Heart right ventricle (tissue), 16 donors: ENCODE results near the gene RBBP6. TPM values are rescaled to one million over a fixed set of nuclear protein-coding genes. Genes with fewer than 3 reads are reported as not detected.

Experiments used
- ATAC-seq, 8 donors: fragments of 200-7000 bp; cut with Tn5 transposase; one replicate each; pipeline ENCODE4 v1.9.1; 2020; ENCODE audit warnings: mild to moderate bottlenecking in 8 of 8, moderate library complexity in 8 of 8, moderate number of reproducible peaks in 1 of 8
- DNase-seq, 2 donors: peaks; one replicate each; pipeline ENCODE4 v3.0.0-alpha.2; 2020
- H3K27ac ChIP-seq, 10 donors: fragments of 200-600 bp; sonication (generic) in 2 of 10; one replicate each; pipeline versions ENCODE4 v1.5.0 to v1.8.0; 2020 to 2022; ENCODE audit warnings: mild to moderate bottlenecking in 3 of 10
- H3K27me3 ChIP-seq, 7 donors: fragments of 200-600 bp; one replicate each; pipeline ENCODE4 v1.8.0; 2021 to 2022; ENCODE audit warnings: mild to moderate bottlenecking in 2 of 7
- H3K36me3 ChIP-seq, 9 donors: fragments of 200-600 bp; sonication (generic) in 1 of 9; one replicate each; pipeline versions ENCODE4 v1.5.0 to v1.8.0; 2020 to 2022; ENCODE audit warnings: mild to moderate bottlenecking in 2 of 9
- H3K4me1 ChIP-seq, 9 donors: fragments of 200-600 bp; sonication (generic) in 1 of 9; one replicate each; pipeline versions ENCODE4 v1.5.0 to v1.8.0; 2020 to 2022; ENCODE audit warnings: mild to moderate bottlenecking in 4 of 9
- H3K4me3 ChIP-seq, 10 donors: fragments of 200-600 bp; sonication (generic) in 2 of 10; one replicate each; pipeline versions ENCODE4 v1.5.0 to v1.8.0; 2020 to 2022; ENCODE audit warnings: mild to moderate bottlenecking in 7 of 10, moderate library complexity in 2 of 10
- H3K9me3 ChIP-seq, 11 donors: fragments of 200-600 bp in 10 of 11; sonication (generic) in 2 of 11; one replicate each; pipeline versions ENCODE4 v1.5.0 to v1.8.0; 2013 to 2022; ENCODE audit warnings: mild to moderate bottlenecking in 2 of 11, control low read depth in 1 of 11, moderate library complexity in 1 of 11
- WGBS, 2 donors: extraction: QIAGEN DNeasy Blood & Tissue Kit; methylation state at CpG; one replicate each; pipeline ENCODE4 v1.1.7; 2013; ENCODE audit warnings: inconsistent platforms in 1 of 2; 5-methylcytosine and 5-hydroxymethylcytosine counted together
- intact Hi-C, 10 donors: fragments of 100-400 bp; cut with DNase I; formaldehyde crosslinking; loops; one replicate each; pipeline versions ENCODE4 v1.11.1 to v1.14.2; 2022
- polyA plus RNA-seq, 2 donors: library from polyadenylated mRNA; stranded (reverse); fragments of 200-250 nt; gene quantifications; one replicate each; pipeline ENCODE4 v1.2.3, GENCODE V29; 2013
- total RNA-seq, 10 donors: library from RNA; stranded (reverse); fragmentation: NEBNext Ultra II Directional in 3 of 10; extraction: Animal tissue kit (Norgen Biotek cat#: 25700) in 3 of 10; gene quantifications; one replicate each; pipeline versions ENCODE4 v1.2.1 to v1.2.4, GENCODE V29; 2021 to 2023
- TF ChIP-seq, protein P1 (sequence below), 9 donors: fragments of 200-600 bp; sonication (generic) in 2 of 9; IDR thresholded peaks; one replicate each; pipeline versions ENCODE4 v1.5.0 to v1.8.0; 2021 to 2022; ENCODE audit warnings: antibody characterized with exemption in 9 of 9, mild to moderate bottlenecking in 5 of 9, moderate library complexity in 1 of 9
- donor health status: Arrhythmogenic right ventricular cardiomyopathy.
- donor health status: ischemic (EF 13 %, LVEDD 7.1; RV severe dilation, severe dysfunction).
- donor health status: healthy with polysubstance abuse.
- donor health status: DM: no; HTN: yes; CAD: no.
- donor health status: DM: no; HTN: no; CAD: no.
- donor health status: ischemic (EF 25% LVEDD 6.9; RV normal size, moderate dysfunction).
- donor health status: ischemic (EF 25% LVEDD 5.7; RV mildly dilated, moderate dysfunction).
- donor health status: healthy.
- donor health status: DM: yes; HTN: yes; CAD: no.
- donor health status: Ischemic cardiomyopathy.
- donor health status: ischemic (EF 35%, LVEDD 5.7; RV mildly dilated, moderate dysfunction).
- donor health status: nonischemic (EF 11% LVEDD 7.7; RV severe dilation, severe dysfunction).
- donor health status: DM: yes; HTN: yes; CAD: no.
- donor health status: PGD.
- donor health status: ischemic (EF 29% LVEDD 5.4; RV normal size, mild dysfunction).
- donor health status: nonischemic (EF 23%, LVEDD 6.1; RV moderate dilation, normal function).

The RBBP6 gene
- total and polyA plus RNA-seq, 12 donors, result 18.9 to 50.3 (median 33.1) TPM

DNA sequence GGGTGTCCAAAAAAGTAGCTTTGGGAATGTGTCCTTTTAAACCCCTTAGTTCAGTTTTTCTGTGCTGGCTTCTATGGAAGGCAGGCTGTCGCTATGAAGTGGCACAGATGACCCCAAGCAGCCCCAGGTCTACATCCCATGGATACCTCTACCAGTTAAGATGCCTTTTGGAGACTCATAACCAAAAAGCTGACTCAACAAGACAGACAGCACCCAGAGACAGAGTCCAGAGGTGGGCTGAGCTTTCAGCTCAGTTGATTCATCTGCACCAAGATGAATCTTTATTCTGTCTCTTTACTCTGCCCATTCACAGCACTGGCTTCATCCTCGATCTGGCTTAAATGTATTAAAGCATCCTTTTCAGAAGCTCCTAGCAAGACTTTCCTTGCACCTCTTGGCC, 29.8 kb upstream of the RBBP6 start:
- H3K4me1 ChIP-seq, result no peaks in the 10 kb centered on the region
- H3K27me3 ChIP-seq, result peaks cover 0 to 24% (median 11%) of the 10 kb centered on the region in 7 donors
- DNase-seq (no peak), ATAC-seq (no peak)
- H3K9me3 ChIP-seq, result no peaks in the 10 kb centered on the region
- 75 to 96% methylated on average over 2 of the region's 2 CpGs for WGBS, 2 donors
- H3K4me3 ChIP-seq, result no peak overlapping the region
- TF ChIP-seq, protein P1, sequence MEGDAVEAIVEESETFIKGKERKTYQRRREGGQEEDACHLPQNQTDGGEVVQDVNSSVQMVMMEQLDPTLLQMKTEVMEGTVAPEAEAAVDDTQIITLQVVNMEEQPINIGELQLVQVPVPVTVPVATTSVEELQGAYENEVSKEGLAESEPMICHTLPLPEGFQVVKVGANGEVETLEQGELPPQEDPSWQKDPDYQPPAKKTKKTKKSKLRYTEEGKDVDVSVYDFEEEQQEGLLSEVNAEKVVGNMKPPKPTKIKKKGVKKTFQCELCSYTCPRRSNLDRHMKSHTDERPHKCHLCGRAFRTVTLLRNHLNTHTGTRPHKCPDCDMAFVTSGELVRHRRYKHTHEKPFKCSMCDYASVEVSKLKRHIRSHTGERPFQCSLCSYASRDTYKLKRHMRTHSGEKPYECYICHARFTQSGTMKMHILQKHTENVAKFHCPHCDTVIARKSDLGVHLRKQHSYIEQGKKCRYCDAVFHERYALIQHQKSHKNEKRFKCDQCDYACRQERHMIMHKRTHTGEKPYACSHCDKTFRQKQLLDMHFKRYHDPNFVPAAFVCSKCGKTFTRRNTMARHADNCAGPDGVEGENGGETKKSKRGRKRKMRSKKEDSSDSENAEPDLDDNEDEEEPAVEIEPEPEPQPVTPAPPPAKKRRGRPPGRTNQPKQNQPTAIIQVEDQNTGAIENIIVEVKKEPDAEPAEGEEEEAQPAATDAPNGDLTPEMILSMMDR (IDR thresholded peaks at IDR 0.05), result no peak
- no peak overlapping the region for H3K27ac ChIP-seq
- intact Hi-C loops, result loop anchor here in 8 of 10 donors (10.0 kb wide), 3 partner anchors 255 to 715 kb away; partner anchors contain the start of gene CACNG3 (in 2 of the 8)
- H3K36me3 ChIP-seq, result no peaks in the 10 kb centered on the region

- ATAC-seq, result no peak
- H3K4me3 ChIP-seq, result no peak overlapping the region
- no peaks in the 10 kb centered on the region for H3K9me3 ChIP-seq
- H3K36me3 ChIP-seq, result no peaks in the 10 kb centered on the region
- no peak for DNase-seq
- intact Hi-C loops, result loop anchor here in 1 of 10 donors (10.0 kb wide), 1 partner anchor 174 kb away; no protein-coding TSS in a partner anchor
- peaks cover 0 to 14% (median 4%) of the 10 kb centered on the region in 7 donors for H3K27me3 ChIP-seq
- TF ChIP-seq, protein P1 (IDR thresholded peaks at IDR 0.05), result no peak
- no peak overlapping the region for H3K27ac ChIP-seq
- WGBS, 2 donors, result 93 to 94% methylated on average over 1 of the region's 1 CpG
- H3K4me1 ChIP-seq, result no peaks in the 10 kb centered on the region
Observed at GRCh38 chr16:24511174-24511573, 28.2 kb upstream of the RBBP6 start.

DNA sequence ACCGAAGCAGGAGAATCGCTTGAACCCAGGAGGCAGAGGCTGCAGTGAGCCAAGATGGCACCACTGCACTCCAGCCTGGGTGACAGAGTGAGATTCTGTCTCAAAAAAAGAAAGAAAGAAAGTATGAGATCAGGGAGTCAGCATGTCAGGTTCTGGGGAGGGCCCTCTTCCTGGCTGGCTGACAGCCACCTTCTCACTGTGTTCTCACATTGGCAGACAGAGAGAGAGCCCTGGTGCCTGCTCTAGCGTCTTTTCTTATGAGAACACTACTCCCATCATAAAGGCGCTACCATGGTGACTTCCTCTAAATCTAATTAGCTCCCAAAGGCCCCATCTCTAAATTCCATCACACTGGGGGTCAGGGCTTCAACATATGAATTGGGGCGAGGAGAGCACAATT, 27.6 kb upstream of the RBBP6 start:
- Histone ChIP-seq H3K27ac (no peak overlapping the region), H3K4me3 (no peak overlapping the region), H3K9me3 (no peaks in the 10 kb centered on the region), H3K36me3 (no peaks in the 10 kb centered on the region), H3K27me3 (peaks cover 0 to 10% (median 3%) of the 10 kb centered on the region in 7 donors), H3K4me1 (no peaks in the 10 kb centered on the region)
- WGBS, 2 donors, result 74 to 75% methylated on average over 5 of the region's 5 CpGs
- intact Hi-C loops, result loop anchor here in 1 of 10 donors (10.0 kb wide), 1 partner anchor 173 kb away; no protein-coding TSS in a partner anchor
- no peak for DNase-seq
- ATAC-seq, result no peak
- TF ChIP-seq, protein P1 (IDR thresholded peaks at IDR 0.05), result no peak

GRCh38 chr16:24514096-24514495, 25.3 kb upstream of the RBBP6 start:
- 82 to 93% methylated on average over 2 of the region's 2 CpGs for WGBS, 2 donors
- Histone ChIP-seq H3K4me1 (no peaks in the 10 kb centered on the region), H3K36me3 (no peaks in the 10 kb centered on the region), H3K4me3 (no peak overlapping the region), H3K27ac (no peak overlapping the region), H3K9me3 (no peaks in the 10 kb centered on the region), H3K27me3 (peaks cover 0 to 4% (median 0%) of the 10 kb centered on the region in 7 donors)
- TF ChIP-seq, protein P1 (IDR thresholded peaks at IDR 0.05), result no peak
- intact Hi-C loops, result loop anchor here in 1 of 10 donors (10.0 kb wide), 1 partner anchor 171 kb away; no protein-coding TSS in a partner anchor
- no peak for DNase-seq
- ATAC-seq, result no peak
